DOHH2 (cell line): ENCODE results near the gene CENPC.
"Not testable (repeated sequence)": the region's sequence is repeated elsewhere in the genome, so short reads cannot be mapped to it uniquely, and the experiment has no call there.

ENCODE experiments used
- H3F3A ChIP-seq: fragments of 200-600 bp; sonication (generic), shearing (Covaris generic); 2 replicates; pipeline ENCODE4 v1.6.0; 2016; ENCODE audit warnings: antibody characterized with exemption, mild to moderate bottlenecking; ENCODE audit not compliant: control insufficient read depth, insufficient read depth
- H3K27ac ChIP-seq: fragments of 200-600 bp; sonication (generic); 2 replicates; pipeline ENCODE4 v1.5.1; 2014; ENCODE audit warnings: low read depth, mild to moderate bottlenecking, low read length, moderate library complexity
- H3K27me3 ChIP-seq: fragments of 200-600 bp; sonication (generic); 2 replicates; pipeline ENCODE4 v1.6.1; 2014; ENCODE audit warnings: mild to moderate bottlenecking, low read length, mixed read lengths; ENCODE audit not compliant: control insufficient read depth
- H3K36me3 ChIP-seq: fragments of 200-600 bp; sonication (generic); 2 replicates; pipeline ENCODE4 v1.6.1; 2014; ENCODE audit warnings: mild to moderate bottlenecking, low read length, moderate library complexity, mixed read lengths; ENCODE audit not compliant: control insufficient read depth
- H3K4me1 ChIP-seq: fragments of 200-600 bp; sonication (generic); 2 replicates; pipeline ENCODE4 v1.6.1; 2014; ENCODE audit warnings: mild to moderate bottlenecking, low read length, mixed read lengths; ENCODE audit not compliant: control insufficient read depth
- H3K4me2 ChIP-seq: fragments of 200-600 bp; sonication (generic); 2 replicates; pipeline ENCODE4 v1.6.0; 2014; ENCODE audit warnings: mild to moderate bottlenecking, low read length, moderate library complexity
- H3K4me3 ChIP-seq: fragments of 200-600 bp; sonication (generic); 2 replicates; pipeline ENCODE4 v1.5.1; 2014; ENCODE audit warnings: mild to moderate bottlenecking, low read length, mixed read lengths
- H3K79me2 ChIP-seq: fragments of 200-600 bp; sonication (generic); 2 replicates; pipeline ENCODE4 v1.6.1; 2014; ENCODE audit warnings: mild to moderate bottlenecking, low read length, mixed read lengths; ENCODE audit not compliant: control insufficient read depth
- H3K9me2 ChIP-seq: fragments of 200-600 bp; sonication (generic); replicated peaks from 2 replicates; pipeline ENCODE4 v1.6.1; 2014; ENCODE audit warnings: mild to moderate bottlenecking, low read length, mixed read lengths; ENCODE audit not compliant: control insufficient read depth
- H3K9me3 ChIP-seq: fragments of 200-600 bp; sonication (generic); 2 replicates; pipeline ENCODE4 v1.6.1; 2014; ENCODE audit warnings: antibody characterized with exemption, low read length, mixed read lengths; ENCODE audit not compliant: control insufficient read depth, insufficient read depth
- H4K20me1 ChIP-seq: fragments of 200-600 bp; sonication (generic); 2 replicates; pipeline ENCODE4 v1.6.0; 2014; ENCODE audit warnings: low read depth, mild to moderate bottlenecking, antibody characterized with exemption, low read length, moderate library complexity; ENCODE audit not compliant: control insufficient read depth, insufficient read depth
- CTCF ChIP-seq: fragments of 200-600 bp; sonication (generic); IDR thresholded peaks from one replicate; pipeline ENCODE4 v1.5.1; 2014; ENCODE audit warnings: antibody characterized with exemption, mild to moderate bottlenecking, low read depth, low read length; ENCODE audit not compliant: poor library complexity, severe bottlenecking
- EZH2phosphoT487 ChIP-seq: fragments of 200-600 bp; sonication (generic); IDR thresholded peaks from 2 replicates; pipeline ENCODE4 v1.6.1; 2017; ENCODE audit warnings: borderline replicate concordance, mild to moderate bottlenecking, antibody characterized with exemption, low read length, moderate library complexity, mixed read lengths

The CENPC gene

GRCh38 chr4:67448621-67449020 lies 96.7 kb downstream of the CENPC start:
- no peaks in the 10 kb centered on the region for H3K27me3 ChIP-seq
- H3K36me3 ChIP-seq = peaks cover 4% of the 10 kb centered on the region; the same call in 1 of the 2 replicates
- no peaks in the 10 kb centered on the region for H4K20me1 ChIP-seq
- no peaks in the 10 kb centered on the region for H3K4me1 ChIP-seq
- no peak overlapping the region for H3K4me2 ChIP-seq
- TF ChIP-seq EZH2phosphoT487 (no peak), CTCF (no peak)
- H3K9me2 ChIP-seq = no peaks in the 10 kb centered on the region
- no peaks in the 10 kb centered on the region for H3K9me3 ChIP-seq
- H3K4me3 ChIP-seq = no peak overlapping the region
- H3K27ac ChIP-seq = no peak overlapping the region
- H3K79me2 ChIP-seq = no peaks in the 10 kb centered on the region
- H3F3A ChIP-seq = no peaks in the 10 kb centered on the region

GRCh38 chr4:67447873-67448272 lies 97.4 kb downstream of the CENPC start:
- H3K36me3 ChIP-seq = no peaks in the 10 kb centered on the region
- no peaks in the 10 kb centered on the region for H4K20me1 ChIP-seq
- no peak overlapping the region for H3K4me3 ChIP-seq
- no peaks in the 10 kb centered on the region for H3K9me3 ChIP-seq
- H3K27me3 ChIP-seq = no peaks in the 10 kb centered on the region
- H3K4me1 ChIP-seq = no peaks in the 10 kb centered on the region
- TF ChIP-seq EZH2phosphoT487 (no peak), CTCF (no peak)
- H3K27ac ChIP-seq = no peak overlapping the region
- no peak overlapping the region for H3K4me2 ChIP-seq
- H3K79me2 ChIP-seq = no peaks in the 10 kb centered on the region
- no peaks in the 10 kb centered on the region for H3F3A ChIP-seq
- no peaks in the 10 kb centered on the region for H3K9me2 ChIP-seq

GRCh38 chr4:67446811-67447210 lies 98.5 kb downstream of the CENPC start:
- H3K27ac ChIP-seq = no peak overlapping the region
- no peak overlapping the region for H3K4me3 ChIP-seq
- H3F3A ChIP-seq = no peaks in the 10 kb centered on the region
- H3K36me3 ChIP-seq = peaks cover 5% of the 10 kb centered on the region
- no peaks in the 10 kb centered on the region for H4K20me1 ChIP-seq
- no peaks in the 10 kb centered on the region for H3K4me1 ChIP-seq
- TF ChIP-seq CTCF (no peak), EZH2phosphoT487 (no peak)
- no peaks in the 10 kb centered on the region for H3K9me2 ChIP-seq
- H3K4me2 ChIP-seq = no peak overlapping the region
- no peaks in the 10 kb centered on the region for H3K27me3 ChIP-seq
- no peaks in the 10 kb centered on the region for H3K79me2 ChIP-seq
- no peaks in the 10 kb centered on the region for H3K9me3 ChIP-seq

- not testable (repeated sequence) for H3K4me2 ChIP-seq, H3K9me3 ChIP-seq, H3K27ac ChIP-seq, H3K4me3 ChIP-seq, H3K79me2 ChIP-seq, H3K36me3 ChIP-seq, H3K9me2 ChIP-seq, H4K20me1 ChIP-seq, H3K4me1 ChIP-seq, H3F3A ChIP-seq, H3K27me3 ChIP-seq
Observed at GRCh38 chr4:67445881-67446280, 99.4 kb downstream of the CENPC start.
